ENCODE results near the gene OR8G1.

OR8G1 gene

GRCh38 chr11:124198897-124199296 is 42.0 kb upstream of the OR8G1 start:
- no peak for DNase-seq
- Histone ChIP-seq H3K4me3 (ENCODE audit: low read depth, low read length) (no peak overlapping the region), H3K27ac (no peak overlapping the region), H3K36me3 (no peaks in the 10 kb centered on the region), H3K27me3 (ENCODE audit: insufficient read depth, low read depth, severe bottlenecking) (no peaks in the 10 kb centered on the region), H3K9me3 (ENCODE audit: severe bottlenecking) (no peaks in the 10 kb centered on the region)
- TF ChIP-seq CTCF (IDR thresholded peaks at IDR 0.05; ENCODE audit: low read depth, low read length) = no peak

GRCh38 chr11:124199702-124200101 is 41.2 kb upstream of the OR8G1 start:
- Histone ChIP-seq H3K4me3 (ENCODE audit: low read depth, low read length) (no peak overlapping the region), H3K36me3 (no peaks in the 10 kb centered on the region), H3K27ac (no peak overlapping the region), H3K9me3 (ENCODE audit: severe bottlenecking) (no peaks in the 10 kb centered on the region), H3K27me3 (ENCODE audit: insufficient read depth, low read depth, severe bottlenecking) (no peaks in the 10 kb centered on the region)
- DNase-seq = no peak
- no peak for TF ChIP-seq CTCF (IDR thresholded peaks at IDR 0.05; ENCODE audit: low read depth, low read length)

GRCh38 chr11:124200671-124201070 is 40.2 kb upstream of the OR8G1 start:
- H3K9me3 ChIP-seq (ENCODE audit: severe bottlenecking) = no peaks in the 10 kb centered on the region
- no peaks in the 10 kb centered on the region for H3K36me3 ChIP-seq
- no peak for DNase-seq
- no peaks in the 10 kb centered on the region for H3K27me3 ChIP-seq (ENCODE audit: insufficient read depth, low read depth, severe bottlenecking)
- no peak overlapping the region for H3K27ac ChIP-seq
- no peak for TF ChIP-seq CTCF (IDR thresholded peaks at IDR 0.05; ENCODE audit: low read depth, low read length)
- no peak overlapping the region for H3K4me3 ChIP-seq (ENCODE audit: low read depth, low read length)

- no peak for DNase-seq
- H3K27ac ChIP-seq = no peak overlapping the region
- no peak overlapping the region for H3K4me3 ChIP-seq (ENCODE audit: low read depth, low read length)
- no peaks in the 10 kb centered on the region for H3K27me3 ChIP-seq (ENCODE audit: insufficient read depth, low read depth, severe bottlenecking)
- TF ChIP-seq CTCF (IDR thresholded peaks at IDR 0.05; ENCODE audit: low read depth, low read length) = no peak
- H3K9me3 ChIP-seq (ENCODE audit: severe bottlenecking) = no peaks in the 10 kb centered on the region
- no peaks in the 10 kb centered on the region for H3K36me3 ChIP-seq
These were observed 37.9 kb upstream of the OR8G1 start for GRCh38 chr11:124202951-124203350.

GRCh38 chr11:124204008-124204407 is 36.9 kb upstream of the OR8G1 start:
- no peak overlapping the region for H3K27ac ChIP-seq
- no peaks in the 10 kb centered on the region for H3K9me3 ChIP-seq (ENCODE audit: severe bottlenecking)
- no peaks in the 10 kb centered on the region for H3K27me3 ChIP-seq (ENCODE audit: insufficient read depth, low read depth, severe bottlenecking)
- no peak for DNase-seq
- no peak for TF ChIP-seq CTCF (IDR thresholded peaks at IDR 0.05; ENCODE audit: low read depth, low read length)
- no peak overlapping the region for H3K4me3 ChIP-seq (ENCODE audit: low read depth, low read length)
- no peaks in the 10 kb centered on the region for H3K36me3 ChIP-seq

GRCh38 chr11:124207102-124207792 is 33.6 kb upstream of the OR8G1 start:
- no peak for TF ChIP-seq CTCF (IDR thresholded peaks at IDR 0.05; ENCODE audit: low read depth, low read length)
- H3K36me3 ChIP-seq = no peaks in the 10 kb centered on the region
- H3K27me3 ChIP-seq (ENCODE audit: insufficient read depth, low read depth, severe bottlenecking) = no peaks in the 10 kb centered on the region
- H3K9me3 ChIP-seq (ENCODE audit: severe bottlenecking) = no peaks in the 10 kb centered on the region
- H3K27ac ChIP-seq = no peak overlapping the region
- no peak overlapping the region for H3K4me3 ChIP-seq (ENCODE audit: low read depth, low read length)
- DNase-seq = no peak
